Omental fat pad (tissue), 4 donors: Measurements from ENCODE around the gene MYO1B. TPM values are rescaled to one million over a fixed set of nuclear protein-coding genes. Genes with fewer than 3 reads are reported as not detected.

Source experiments
- ATAC-seq: fragments of 150-250 bp; one replicate; pipeline ENCODE4 v1.9.1; 2016; ENCODE audit warnings: mild to moderate bottlenecking, moderate library complexity; ENCODE audit not compliant: low FRiP score
- DNase-seq: peaks from one replicate; pipeline ENCODE4 v3.0.0-alpha.2; 2019; ENCODE audit warnings: low spot score
- CTCF ChIP-seq, 3 donors: fragments of 450-650 bp; IDR thresholded peaks; one replicate each; pipeline ENCODE4 v1.5.1; 2016 to 2017; ENCODE audit warnings: antibody characterized with exemption in 3 of 3, mild to moderate bottlenecking in 3 of 3, moderate library complexity in 2 of 3
- total RNA-seq, 4 donors: library from RNA; depleted of rRNA; stranded (reverse); fragments of >200 nt; gene quantifications; one replicate each; pipeline ENCODE4 v1.1.0, GENCODE V29; 2016

Gene MYO1B
- total RNA-seq, 4 donors from 2014 or later: 37.7 to 118 (median 59.8) TPM

- no peak for TF ChIP-seq CTCF (IDR thresholded peaks at IDR 0.05)
- ATAC-seq: no peak
- DNase-seq: no peak
Observed at GRCh38 chr2:191299010-191299409, 53.8 kb downstream of the MYO1B start.

GRCh38 chr2:191299866-191300265 is 54.7 kb downstream of the MYO1B start:
- no peak for ATAC-seq
- no peak for DNase-seq
- TF ChIP-seq CTCF (IDR thresholded peaks at IDR 0.05): no peak

DNA sequence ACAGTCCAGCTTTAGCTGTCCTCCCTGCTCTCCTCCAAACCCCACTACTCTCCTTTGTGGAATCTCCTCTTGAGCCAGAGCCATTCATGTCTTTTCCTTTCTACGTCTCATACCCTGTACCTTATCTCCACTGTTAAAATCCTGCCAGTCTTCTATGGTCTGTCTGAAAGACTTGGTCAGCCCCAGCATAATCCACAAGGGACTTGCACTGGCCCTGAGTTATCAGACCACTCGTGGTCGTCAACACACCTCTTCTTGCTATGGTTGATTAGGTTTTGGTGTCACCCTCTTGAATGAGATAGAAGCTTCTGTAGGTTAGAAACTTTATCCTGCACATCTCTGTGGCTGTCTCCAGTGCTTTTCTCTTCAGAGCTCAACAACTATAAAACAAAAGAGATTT is 56.8 kb downstream of the MYO1B start:
- TF ChIP-seq CTCF (IDR thresholded peaks at IDR 0.05): no peak
- DNase-seq (no peak), ATAC-seq (no peak)

GRCh38 chr2:191302459-191303139 is 57.4 kb downstream of the MYO1B start:
- ATAC-seq: no peak
- DNase-seq: no peak
- no peak for TF ChIP-seq CTCF (IDR thresholded peaks at IDR 0.05)

DNA sequence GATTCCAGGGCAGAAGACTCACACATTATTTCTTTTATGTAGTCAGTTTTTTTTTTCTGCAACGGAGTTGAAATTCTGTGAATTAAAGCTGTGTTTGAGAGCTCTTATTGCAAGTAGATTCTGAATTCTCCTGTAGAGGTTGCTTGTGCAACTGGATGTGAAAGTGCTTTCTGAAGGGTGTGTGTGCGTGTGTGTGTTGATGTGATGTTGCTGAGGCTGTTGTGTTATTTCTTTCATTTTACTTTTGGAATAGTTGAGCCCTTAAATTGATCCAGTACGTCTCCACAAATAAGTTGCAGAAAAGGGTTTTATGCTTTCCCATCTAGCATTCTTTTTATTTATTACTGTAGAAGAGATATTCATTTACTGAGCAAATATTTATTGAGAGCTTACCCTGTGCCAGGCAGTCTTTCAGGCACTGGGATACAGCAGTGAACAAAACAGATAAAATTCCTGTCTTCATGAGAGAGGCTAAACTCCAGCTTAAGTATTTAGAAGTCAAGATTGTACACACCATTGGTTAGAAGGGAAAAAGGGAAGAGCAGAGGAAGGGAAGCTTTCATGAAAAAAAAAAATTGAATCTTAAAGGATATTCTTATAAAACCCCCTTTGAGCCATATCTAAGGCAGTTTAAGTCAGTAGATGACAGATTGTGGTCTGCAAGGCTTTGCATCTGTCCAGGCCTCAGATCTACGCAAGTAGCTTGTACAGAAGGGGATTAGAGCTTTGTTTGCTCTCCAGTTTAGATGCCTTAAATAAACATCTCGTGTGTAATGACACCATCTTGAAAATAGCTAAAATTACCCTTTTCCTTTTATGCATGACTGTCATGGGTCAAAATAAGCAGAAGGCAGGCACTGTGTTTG is 58.2 kb downstream of the MYO1B start:
- DNase-seq (no peak), ATAC-seq (no peak)
- TF ChIP-seq CTCF (IDR thresholded peaks at IDR 0.05): no peak

- TF ChIP-seq CTCF (IDR thresholded peaks at IDR 0.05): no peak
- ATAC-seq (peak; percentile 73), DNase-seq (no peak)
Observed at GRCh38 chr2:191304939-191305875, 60.0 kb downstream of the MYO1B start.
